Endothelial cell of umbilical vein (primary cell): ENCODE data around the gene MACF1. TPM values are rescaled to one million over a fixed set of nuclear protein-coding genes. Genes with fewer than 3 reads are reported as not detected.

Experiments
- BruUV-seq: library from RNA; stranded (reverse); fragments of 400-500 nt; replicated peaks from 2 replicates; lab custom pipeline; 2021; lab: Mats Ljungman, UMichigan
- CTCF ChIA-PET: fragments of 300-600, 350-600 bp; sonication (Branson Sonifier 250); formaldehyde crosslinking; loops from one replicate; lab custom pipeline; 2021; ENCODE audit warnings: antibody characterized with exemption, inconsistent platforms; lab: Charles Lee
- POLR2A ChIA-PET: fragments of 300-600, 350-600 bp; sonication (Branson Sonifier 250); formaldehyde crosslinking; loops from one replicate; lab custom pipeline; 2021; ENCODE audit warnings: antibody characterized with exemption, inconsistent platforms; lab: Charles Lee
- DNase-seq: peaks from one replicate; pipeline ENCODE4 v3.0.0-alpha.2; 2011; ENCODE audit warnings: low read depth, low spot score
- FAIRE-seq: peaks from 2 replicates; lab custom pipeline; 2011; peaks lifted over from hg19 to GRCh38; lab: Jason Lieb, UNC
- H2AFZ ChIP-seq: 2 replicates; pipeline ENCODE4 v1.6.0; 2012; ENCODE audit warnings: low read depth, low read length, control low read depth, inconsistent platforms
- H3K27ac ChIP-seq: 2 replicates; pipeline ENCODE4 v1.5.1; 2011; ENCODE audit warnings: low read depth, mild to moderate bottlenecking, control low read depth, low read length, moderate library complexity; ENCODE audit not compliant: insufficient read depth
- H3K27me3 ChIP-seq, 2 experiments: 2 replicates each; pipeline versions ENCODE4 v1.6.0 to v1.6.1; 2011; ENCODE audit warnings: low read length in 2 of 2, mixed read lengths in 1 of 2; ENCODE audit not compliant: control insufficient read depth in 2 of 2, insufficient read depth in 2 of 2
- H3K36me3 ChIP-seq, 2 experiments: 2 replicates in 1 of 2; 3 replicates in 1 of 2; pipeline ENCODE4 v1.5.1; 2011; ENCODE audit warnings: low read length in 2 of 2, mild to moderate bottlenecking in 1 of 2, moderate library complexity in 1 of 2; ENCODE audit not compliant: control insufficient read depth in 2 of 2, insufficient read depth in 2 of 2; ENCODE audit errors: extremely low read depth in 1 of 2
- H3K4me1 ChIP-seq: 3 replicates; pipeline ENCODE4 v1.5.1; 2011; ENCODE audit warnings: mild to moderate bottlenecking, low read length; ENCODE audit not compliant: control insufficient read depth, insufficient read depth; ENCODE audit errors: extremely low read depth
- H3K4me2 ChIP-seq: 2 replicates; pipeline ENCODE4 v1.6.1; 2011; ENCODE audit warnings: low read length, control low read depth, mixed read lengths; ENCODE audit not compliant: insufficient read depth
- H3K4me3 ChIP-seq, 3 experiments: fragments of 200-600 bp in 1 of 3; sonication (generic), shearing (Covaris generic) in 1 of 3; replicated peaks in 1 of 3; 2 replicates each; pipeline ENCODE4 v1.5.1; 2011 to 2016; ENCODE audit warnings: control low read depth in 3 of 3, low read length in 3 of 3, mild to moderate bottlenecking in 2 of 3, inconsistent platforms in 1 of 3, low read depth in 1 of 3, moderate library complexity in 1 of 3; ENCODE audit not compliant: insufficient read depth in 1 of 3
- H3K79me2 ChIP-seq: 2 replicates; pipeline ENCODE4 v1.6.0; 2012; ENCODE audit warnings: low read length, inconsistent platforms; ENCODE audit not compliant: control insufficient read depth, insufficient read depth
- H3K9ac ChIP-seq: replicated peaks from 2 replicates; pipeline ENCODE3; 2011; ENCODE audit warnings: low read length, control low read depth; ENCODE audit not compliant: insufficient read depth; ENCODE audit errors: extremely low read depth
- H3K9me1 ChIP-seq: replicated peaks from 3 replicates; pipeline ENCODE4 v1.6.0; 2011; ENCODE audit warnings: mild to moderate bottlenecking, low read length; ENCODE audit not compliant: control insufficient read depth, insufficient read depth; ENCODE audit errors: extremely low read depth
- H3K9me3 ChIP-seq: replicated peaks from 2 replicates; pipeline ENCODE4 v1.5.1; 2012; ENCODE audit warnings: low read length, inconsistent platforms; ENCODE audit not compliant: control insufficient read depth, insufficient read depth
- H4K20me1 ChIP-seq: replicated peaks from 2 replicates; pipeline ENCODE3; 2011; ENCODE audit warnings: mild to moderate bottlenecking, low read length; ENCODE audit not compliant: control insufficient read depth, insufficient read depth; ENCODE audit errors: extremely low read depth
- CTCF ChIP-seq, 2 donors: IDR thresholded peaks; 1 replicate in 1 of 2; 2 replicates in 1 of 2; pipeline ENCODE4 v1.5.1; 2011; ENCODE audit warnings: low read length in 2 of 2, mild to moderate bottlenecking in 2 of 2, moderate library complexity in 2 of 2, control low read depth in 1 of 2, inconsistent platforms in 1 of 2, low read depth in 1 of 2; ENCODE audit not compliant: insufficient read depth in 1 of 2; ENCODE audit errors: extremely low read depth in 1 of 2
- EZH2 ChIP-seq: IDR thresholded peaks from 2 replicates; pipeline ENCODE4 v1.6.1; 2012; ENCODE audit warnings: borderline replicate concordance, low read depth, mild to moderate bottlenecking, moderate library complexity, low read length, inconsistent platforms; ENCODE audit not compliant: severe bottlenecking
- FOS ChIP-seq: IDR thresholded peaks from 2 replicates; pipeline ENCODE4 v1.6.1; 2011; ENCODE audit warnings: mild to moderate bottlenecking, low read length, moderate library complexity, borderline replicate concordance; ENCODE audit not compliant: insufficient read depth
- GATA2 ChIP-seq: IDR thresholded peaks from 2 replicates; pipeline ENCODE4 v1.7.0; 2011; ENCODE audit warnings: low read depth, mild to moderate bottlenecking, moderate library complexity, mixed read lengths, low read length; ENCODE audit not compliant: insufficient read length, insufficient read depth
- JUN ChIP-seq: IDR thresholded peaks from 2 replicates; pipeline ENCODE4 v1.6.1; 2011; ENCODE audit warnings: borderline replicate concordance, low read depth; ENCODE audit not compliant: insufficient read length, insufficient read depth
- MAX ChIP-seq: IDR thresholded peaks from 2 replicates; pipeline ENCODE4 v1.6.1; 2011; ENCODE audit not compliant: insufficient read depth, insufficient read length
- MYC ChIP-seq: IDR thresholded peaks from one replicate; pipeline ENCODE4 v1.6.1; 2011; ENCODE audit warnings: mild to moderate bottlenecking, low read depth, low read length
- POLR2A ChIP-seq: IDR thresholded peaks from 2 replicates; pipeline ENCODE4 v1.6.1; 2012; ENCODE audit warnings: low read depth, mild to moderate bottlenecking, control low read depth, low read length
- POLR2AphosphoS5 ChIP-seq: IDR thresholded peaks from 2 replicates; pipeline ENCODE4 v1.6.1; 2012; ENCODE audit warnings: low read depth, mild to moderate bottlenecking, control low read depth, low read length, moderate library complexity; ENCODE audit not compliant: insufficient read depth
- dilution Hi-C: fragments of 300-500 bp; cut with MboI; formaldehyde crosslinking; loops from one replicate; pipeline ENCODE4 v1.15.0; 2019; ENCODE audit warnings: low sequenced_read_pairs; ENCODE audit not compliant: extremely low pct_ligation_motif_present
- intact Hi-C: fragments of 100-400 bp; cut with micrococcal nuclease; formaldehyde crosslinking; loops from one replicate; pipeline ENCODE4 v1.10.0; 2022
- polyA plus RNA-seq, 4 experiments: library from polyadenylated mRNA; depleted of rRNA in 3 of 4; stranded (reverse) in 3 of 4; unstranded in 1 of 4; fragments of >200 nt; gene quantifications; 2 replicates each; pipeline versions ENCODE4 v1.2.1 to v1.2.3, GENCODE V29; 2011 to 2012; ENCODE audit warnings: missing spikeins in 1 of 4
- total RNA-seq: library from RNA; stranded (reverse); gene quantifications from 2 replicates; pipeline ENCODE4 v1.2.3, GENCODE V29; 2021

Gene MACF1
- total and polyA plus RNA-seq, 2 donors (not counting 3 experiments of a cell fraction or from before 2014, with no cell fraction given), result 122 to 587 TPM

GRCh38 chr1:39305555-39305954 is 101.1 kb downstream of the MACF1 start:
- H2AFZ ChIP-seq, result no peak overlapping the region
- FAIRE-seq (no peak), DNase-seq (no peak)
- no TSS peak for BruUV-seq
- no peaks in the 10 kb centered on the region for H3K27me3 ChIP-seq
- intact Hi-C loops (no loop called here), dilution Hi-C loops (no loop called here)
- H3K4me3 ChIP-seq, result no peak overlapping the region
- ChIA-PET POLR2A (interaction anchor here (0.8 kb wide), 1 partner anchor 101 kb away, joined by 5 read pairs; the partner anchor contains the start of gene MACF1), CTCF (interaction anchor here (1.0 to 1.7 kb wide), 2 partner anchors 113 to 207 kb away, joined by 4 read pairs; no protein-coding TSS in a partner anchor)
- no peaks in the 10 kb centered on the region for H4K20me1 ChIP-seq
- no peaks in the 10 kb centered on the region for H3K9me3 ChIP-seq
- peaks cover 8% of the 10 kb centered on the region for H3K79me2 ChIP-seq
- no peaks in the 10 kb centered on the region for H3K4me1 ChIP-seq
- H3K9me1 ChIP-seq, result no peaks in the 10 kb centered on the region
- no peak for TF ChIP-seq GATA2
- TF ChIP-seq MYC, result no peak
- TF ChIP-seq EZH2, result no peak
- no peak for TF ChIP-seq JUN
- no peak for TF ChIP-seq FOS
- TF ChIP-seq CTCF (IDR thresholded peaks at IDR 0.05; ENCODE audit: extremely low read depth in 1 of 2, insufficient read depth in 1 of 2, low read depth in 1 of 2, low read length in 2 of 2), result no peak
- no peak for TF ChIP-seq POLR2A
- TF ChIP-seq POLR2AphosphoS5, result no peak
- TF ChIP-seq MAX, result no peak
- H3K4me2 ChIP-seq, result no peak overlapping the region
- H3K36me3 ChIP-seq, result peaks cover 22 to 23% of the 10 kb centered on the region in 2 experiments
- no peak overlapping the region for H3K27ac ChIP-seq
- H3K9ac ChIP-seq, result no peak overlapping the region
